Effector memory CD8-positive, alpha-beta T cell (primary cell): ENCODE results near the gene MPPED2.

ENCODE experiments used
- ATAC-seq: fragments of 150-1000 bp; cut with Tn5 transposase; replicated peaks from 2 replicates; pipeline ENCODE4 v1.10.0; 2021; ENCODE audit warnings: mild to moderate bottlenecking, moderate library complexity
- DNase-seq, 3 experiments: peaks; one replicate each; pipeline ENCODE4 v3.0.0; 2021
- H3K27ac Mint-ChIP-seq, 2 donors: one replicate each; pipeline ENCODE4 v1.8.0; 2022; ENCODE audit warnings: mild to moderate bottlenecking in 2 of 2, mixed read lengths in 2 of 2, moderate library complexity in 2 of 2
- H3K27me3 Mint-ChIP-seq, 2 donors: one replicate each; pipeline ENCODE4 v1.8.0; 2022; ENCODE audit warnings: mixed read lengths in 2 of 2
- H3K36me3 Mint-ChIP-seq: one replicate; pipeline ENCODE4 v1.8.0; 2022; ENCODE audit warnings: mild to moderate bottlenecking, moderate library complexity, mixed read lengths; ENCODE audit not compliant: insufficient read depth
- H3K4me1 Mint-ChIP-seq, 2 donors: one replicate each; pipeline ENCODE4 v1.8.0; 2022; ENCODE audit warnings: low read depth in 2 of 2, mixed read lengths in 2 of 2
- H3K4me3 Mint-ChIP-seq, 2 donors: one replicate each; pipeline ENCODE4 v1.8.0; 2022; ENCODE audit warnings: mild to moderate bottlenecking in 2 of 2, mixed read lengths in 2 of 2, moderate library complexity in 2 of 2
- H3K9me3 Mint-ChIP-seq, 2 donors: one replicate each; pipeline ENCODE4 v1.8.0; 2022; ENCODE audit warnings: mixed read lengths in 2 of 2

The MPPED2 gene

DNA sequence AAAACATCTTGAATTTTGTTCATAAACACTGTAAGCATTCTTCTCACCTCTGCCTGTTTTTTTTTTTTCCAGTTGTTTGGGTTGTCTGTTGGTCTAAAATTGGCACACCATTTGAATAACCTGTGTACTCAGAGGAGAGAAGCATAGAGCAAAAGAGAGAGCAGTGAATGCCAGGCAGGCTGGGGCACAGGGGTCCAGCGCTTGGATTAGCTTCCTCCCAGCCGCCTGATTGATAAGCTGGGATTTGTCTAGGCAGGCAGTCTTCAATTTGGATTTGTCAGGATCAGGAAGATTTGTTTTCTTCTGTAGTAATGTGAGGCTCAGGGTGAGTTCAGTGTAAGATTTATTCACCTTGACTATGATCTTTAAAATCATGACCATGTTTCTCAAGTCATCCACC lies 204.3 kb downstream of the MPPED2 start:
- Mint-ChIP-seq H3K27me3 (peaks cover 0 to 9% of the 10 kb centered on the region in 2 donors), H3K9me3 (no peaks in the 10 kb centered on the region), H3K4me3 (no peak overlapping the region), H3K27ac (no peak overlapping the region), H3K4me1 (no peaks in the 10 kb centered on the region), H3K36me3 (no peaks in the 10 kb centered on the region)
- ATAC-seq (no peak), DNase-seq (no peak)

DNA sequence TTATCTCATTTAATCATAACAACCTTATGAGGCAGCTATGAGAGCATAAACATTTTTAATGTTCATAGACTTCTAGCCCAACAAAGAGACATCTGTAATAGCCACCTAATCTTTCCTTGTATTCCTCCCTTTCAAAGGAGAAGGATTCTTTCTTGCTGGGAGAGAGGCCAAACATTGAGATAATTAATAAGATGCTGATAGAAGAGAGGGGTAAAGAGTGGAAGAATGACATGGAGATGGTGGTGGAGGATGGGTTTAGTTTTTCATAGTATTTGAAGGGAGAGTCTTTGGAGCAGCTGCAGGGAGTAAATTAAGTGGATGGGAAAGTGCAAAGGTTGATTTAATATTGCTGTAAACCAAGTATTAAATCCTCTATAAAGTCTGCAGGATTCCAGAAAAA lies 205.3 kb downstream of the MPPED2 start:
- no peak overlapping the region for H3K27ac Mint-ChIP-seq
- H3K27me3 Mint-ChIP-seq = peaks cover 0 to 6% of the 10 kb centered on the region in 2 donors
- DNase-seq = no peak
- no peak for ATAC-seq
- H3K9me3 Mint-ChIP-seq = no peaks in the 10 kb centered on the region
- no peak overlapping the region for H3K4me3 Mint-ChIP-seq
- no peaks in the 10 kb centered on the region for H3K36me3 Mint-ChIP-seq
- H3K4me1 Mint-ChIP-seq = no peaks in the 10 kb centered on the region

DNA sequence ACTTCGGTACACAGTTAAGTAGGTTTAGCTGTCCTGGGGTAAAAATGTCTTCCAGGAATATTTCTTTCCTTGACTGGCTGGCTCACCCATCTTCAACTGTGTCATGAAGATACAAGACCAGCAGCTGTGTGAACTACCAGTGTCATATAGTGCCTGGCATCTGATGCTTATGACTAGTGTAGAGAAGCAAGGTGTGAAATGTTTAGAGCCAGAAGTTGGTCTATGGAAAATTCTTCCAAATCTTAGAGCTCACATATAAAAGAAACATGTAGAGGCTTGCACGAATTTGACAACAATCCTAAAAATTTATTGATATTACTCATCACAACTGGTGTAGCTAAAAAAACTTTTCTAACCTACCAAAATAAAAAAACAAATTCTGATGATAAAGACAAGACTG lies 208.8 kb downstream of the MPPED2 start:
- Mint-ChIP-seq H3K27ac (no peak overlapping the region), H3K9me3 (no peaks in the 10 kb centered on the region), H3K4me1 (no peaks in the 10 kb centered on the region), H3K27me3 (peaks cover 6 to 9% of the 10 kb centered on the region in 2 donors), H3K4me3 (no peak overlapping the region), H3K36me3 (no peaks in the 10 kb centered on the region)
- DNase-seq (no peak), ATAC-seq (no peak)

DNA sequence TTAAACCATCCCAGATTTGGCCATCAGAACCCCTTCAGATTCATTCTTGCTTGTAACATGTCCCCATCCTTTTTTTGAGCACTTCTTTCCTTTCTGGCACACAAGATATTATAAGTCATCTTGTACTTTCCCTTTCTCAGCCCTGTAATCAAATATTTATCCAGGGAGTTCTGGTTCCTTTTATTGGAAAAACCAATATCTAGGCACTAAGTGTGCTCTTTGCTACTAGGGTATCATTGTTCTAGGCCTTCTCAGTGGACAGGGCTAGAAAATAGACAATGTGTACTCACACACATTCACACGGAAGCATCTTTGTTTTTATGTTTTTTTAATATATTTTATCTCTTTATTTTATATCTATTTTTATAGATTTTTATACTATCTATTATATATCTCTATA lies 216.0 kb downstream of the MPPED2 start:
- Mint-ChIP-seq H3K27me3 (peaks cover 5 to 24% of the 10 kb centered on the region in 2 donors), H3K9me3 (no peaks in the 10 kb centered on the region), H3K4me3 (no peak overlapping the region), H3K27ac (no peak overlapping the region), H3K36me3 (no peaks in the 10 kb centered on the region), H3K4me1 (no peaks in the 10 kb centered on the region)
- DNase-seq = no peak
- ATAC-seq = no peak

DNA sequence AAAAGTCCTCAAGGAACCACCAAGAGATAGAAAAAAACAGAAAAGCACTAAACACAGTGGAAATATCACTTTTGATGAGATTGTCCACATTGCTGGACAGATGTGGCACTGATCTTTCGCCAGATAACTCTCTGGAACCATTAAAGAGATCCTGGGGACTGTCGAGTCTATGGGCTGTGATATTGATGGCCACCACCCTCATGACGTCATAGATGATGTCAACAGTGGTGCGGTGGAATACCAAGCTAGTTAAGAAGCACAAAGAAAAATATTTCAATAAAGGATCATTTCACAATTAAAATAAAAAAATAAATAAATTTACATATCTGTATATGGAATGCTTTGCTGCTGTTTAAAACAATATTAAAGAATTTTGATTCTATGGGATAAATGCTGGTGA lies 217.8 kb downstream of the MPPED2 start:
- H3K9me3 Mint-ChIP-seq = no peaks in the 10 kb centered on the region
- H3K27me3 Mint-ChIP-seq = peaks cover 5 to 15% of the 10 kb centered on the region in 2 donors
- no peak for DNase-seq
- no peaks in the 10 kb centered on the region for H3K4me1 Mint-ChIP-seq
- no peak overlapping the region for H3K4me3 Mint-ChIP-seq
- no peak overlapping the region for H3K27ac Mint-ChIP-seq
- H3K36me3 Mint-ChIP-seq = no peaks in the 10 kb centered on the region
- no peak for ATAC-seq

DNA sequence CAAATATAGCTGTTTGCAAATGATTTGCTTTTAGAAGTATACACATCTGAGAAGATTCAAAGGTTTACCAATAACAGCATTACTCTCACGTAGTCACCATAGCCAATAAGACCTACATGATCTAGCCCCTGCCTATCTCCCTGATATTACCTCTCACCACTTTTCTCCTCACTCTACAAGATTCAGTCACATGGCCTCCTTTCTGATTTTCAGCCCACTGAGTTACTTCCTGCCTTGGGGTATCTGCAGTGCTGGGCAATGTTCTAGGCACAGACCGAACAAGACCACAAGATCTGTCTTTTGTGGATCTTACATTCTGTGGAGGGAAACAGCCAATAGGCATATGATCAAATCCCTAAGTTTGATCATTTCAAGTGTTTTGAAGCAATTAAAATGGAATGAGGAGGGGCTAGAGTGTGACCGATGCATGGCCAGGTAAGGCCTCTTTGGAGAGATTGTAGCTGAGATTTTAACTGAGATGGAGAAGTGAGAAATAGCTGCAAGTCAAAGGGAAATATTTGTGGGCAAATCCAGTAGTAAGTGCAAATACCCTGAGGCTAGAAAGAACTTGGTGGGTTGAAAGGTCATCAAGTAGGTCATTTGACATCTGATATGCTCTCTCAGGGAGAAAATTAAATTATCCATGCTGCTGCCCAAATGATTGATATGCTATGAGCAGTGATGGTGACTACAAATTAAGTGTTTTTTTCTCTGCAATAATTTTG lies 220.2 kb downstream of the MPPED2 start:
- no peak for ATAC-seq
- DNase-seq = no peak
- H3K27ac Mint-ChIP-seq = no peak overlapping the region
- peaks cover 12 to 15% of the 10 kb centered on the region in 2 donors for H3K27me3 Mint-ChIP-seq
- H3K4me1 Mint-ChIP-seq = no peaks in the 10 kb centered on the region
- no peaks in the 10 kb centered on the region for H3K36me3 Mint-ChIP-seq
- no peaks in the 10 kb centered on the region for H3K9me3 Mint-ChIP-seq
- H3K4me3 Mint-ChIP-seq = no peak overlapping the region

DNA sequence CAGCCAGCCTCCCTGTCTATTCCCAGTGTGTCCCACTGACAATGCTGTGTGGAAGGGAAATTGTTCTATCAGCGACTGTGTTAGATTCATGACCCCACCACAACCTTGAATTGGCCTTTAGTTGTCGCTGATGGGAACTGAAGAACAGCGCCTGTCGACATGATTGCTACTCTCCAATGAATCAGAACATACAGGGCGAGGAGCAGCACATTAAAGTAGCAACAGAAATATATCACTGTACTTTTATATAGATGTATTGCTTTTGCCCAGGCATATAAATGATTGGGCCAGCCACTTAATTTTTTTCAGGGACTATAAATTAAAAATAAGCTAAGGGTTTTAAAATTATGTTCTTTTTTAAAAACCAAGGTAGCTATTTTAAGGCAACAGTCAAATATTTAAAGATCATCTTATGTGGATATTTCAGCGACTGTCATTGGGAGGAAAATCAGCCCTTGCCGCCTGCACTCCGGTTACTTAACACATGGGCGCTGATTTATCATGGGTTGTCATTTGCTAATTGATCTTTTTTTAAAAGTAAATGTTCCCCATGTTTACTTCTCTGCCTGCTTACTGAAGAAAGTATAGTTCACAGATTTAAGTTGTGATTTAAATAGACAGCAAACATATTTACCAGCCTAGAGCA lies 221.2 kb downstream of the MPPED2 start:
- H3K27ac Mint-ChIP-seq = no peak overlapping the region

DNA sequence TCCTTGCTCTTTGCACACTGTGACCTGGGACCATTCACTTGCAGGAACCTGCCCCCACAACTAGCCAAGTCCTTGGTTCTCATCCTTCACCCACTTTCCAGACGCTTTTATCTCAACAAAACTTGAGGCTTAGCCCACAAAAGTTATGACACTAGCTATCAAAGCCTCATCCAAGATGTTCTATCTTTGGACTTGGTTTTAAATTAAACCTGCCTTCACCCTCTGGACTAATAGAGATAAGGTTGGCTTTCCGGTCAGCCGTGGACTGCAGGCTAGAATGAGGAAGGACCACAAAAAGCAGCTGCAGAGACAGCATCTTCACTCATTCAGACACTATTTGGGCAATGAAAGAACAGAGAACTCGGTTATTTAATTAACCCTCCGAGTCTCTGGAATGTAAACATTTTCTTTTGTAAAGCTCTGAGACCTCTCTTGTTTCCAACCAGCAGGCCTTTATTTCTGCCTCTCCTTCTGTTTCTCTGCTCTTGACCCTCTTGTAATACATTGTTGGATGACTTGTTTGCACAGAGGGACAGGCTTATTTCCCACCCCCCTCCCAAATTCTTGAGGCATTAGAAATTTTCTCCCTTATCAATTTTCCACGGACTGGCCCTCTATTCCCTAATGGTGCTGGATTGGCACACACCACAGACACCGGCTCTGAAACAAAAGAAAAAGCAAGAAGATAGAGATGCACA lies 221.9 kb downstream of the MPPED2 start:
- ATAC-seq = no peak
- Mint-ChIP-seq H3K4me3 (no peak overlapping the region), H3K36me3 (no peaks in the 10 kb centered on the region), H3K4me1 (no peaks in the 10 kb centered on the region), H3K27ac (no peak overlapping the region), H3K27me3 (peaks cover 2 to 12% of the 10 kb centered on the region in 2 donors), H3K9me3 (no peaks in the 10 kb centered on the region)
- no peak for DNase-seq

More for the DNA sequence above, 221.2 kb downstream of the MPPED2 start:
- Mint-ChIP-seq H3K4me1 (no peaks in the 10 kb centered on the region), H3K36me3 (no peaks in the 10 kb centered on the region), H3K27me3 (peaks cover 9 to 12% of the 10 kb centered on the region in 2 donors), H3K9me3 (no peaks in the 10 kb centered on the region), H3K4me3 (no peak overlapping the region)
- no peak for ATAC-seq
- DNase-seq = no peak

DNA sequence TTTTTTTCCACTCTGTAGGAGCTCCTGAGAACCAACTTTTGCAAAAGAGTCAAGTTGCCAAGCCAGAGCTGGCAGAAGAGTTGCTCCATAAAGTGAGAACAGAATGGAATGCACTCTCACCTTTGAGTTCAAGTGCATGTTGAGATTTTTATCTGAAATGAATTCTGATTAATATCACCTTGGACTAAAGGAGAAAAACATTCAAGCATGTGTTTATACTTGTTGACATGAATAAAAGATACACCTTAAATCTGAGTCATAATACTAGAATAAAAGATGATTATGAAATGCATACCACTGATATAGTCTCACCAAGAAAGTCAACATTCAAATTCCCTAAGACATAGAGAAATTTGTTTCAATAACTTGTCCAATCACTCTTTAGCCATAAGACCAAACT lies 225.4 kb downstream of the MPPED2 start:
- DNase-seq (no peak), ATAC-seq (no peak)
- Mint-ChIP-seq H3K27me3 (peaks cover 6 to 28% of the 10 kb centered on the region in 2 donors), H3K9me3 (no peaks in the 10 kb centered on the region), H3K4me3 (no peak overlapping the region), H3K4me1 (no peaks in the 10 kb centered on the region), H3K36me3 (no peaks in the 10 kb centered on the region), H3K27ac (no peak overlapping the region)
